Measurements from ENCODE around the gene VAT1L.

The VAT1L gene

GRCh38 chr16:77860953-77861352 is 72.6 kb downstream of the VAT1L start:
- TF ChIP-seq ZBTB7A (IDR thresholded peaks at IDR 0.05; ENCODE audit: low read depth) (no peak), USF1 (IDR thresholded peaks at IDR 0.05) (no peak), RAD21 (IDR thresholded peaks at IDR 0.05; ENCODE audit: low read depth) (no peak), EP300 (IDR thresholded peaks at IDR 0.05; ENCODE audit: borderline replicate concordance) (no peak), FOXM1 (IDR thresholded peaks at IDR 0.05; ENCODE audit: borderline replicate concordance, low read depth) (no peak), TEAD4 (IDR thresholded peaks at IDR 0.05) (no peak), MAX (IDR thresholded peaks at IDR 0.05) (no peak), EGR1 (IDR thresholded peaks at IDR 0.05) (no peak), TCF12 (IDR thresholded peaks at IDR 0.05; ENCODE audit: low read depth) (no peak), TAF1 (IDR thresholded peaks at IDR 0.05; ENCODE audit: low read depth) (no peak), REST (IDR thresholded peaks at IDR 0.05; ENCODE audit: low read depth) (no peak)

GRCh38 chr16:77863250-77863649 is 74.9 kb downstream of the VAT1L start:
- TF ChIP-seq TCF12 (IDR thresholded peaks at IDR 0.05; ENCODE audit: low read depth), result no peak
- TF ChIP-seq ZBTB7A (IDR thresholded peaks at IDR 0.05; ENCODE audit: low read depth), result no peak
- no peak for TF ChIP-seq MAX (IDR thresholded peaks at IDR 0.05)
- no peak for TF ChIP-seq EGR1 (IDR thresholded peaks at IDR 0.05)
- TF ChIP-seq USF1 (IDR thresholded peaks at IDR 0.05), result no peak
- TF ChIP-seq FOXM1 (IDR thresholded peaks at IDR 0.05; ENCODE audit: borderline replicate concordance, low read depth), result no peak
- no peak for TF ChIP-seq CEBPB (IDR thresholded peaks at IDR 0.05)
- no peak for TF ChIP-seq CREB1 (IDR thresholded peaks at IDR 0.05; ENCODE audit: low read depth)
- no peak for TF ChIP-seq REST (IDR thresholded peaks at IDR 0.05; ENCODE audit: low read depth)
- TF ChIP-seq EP300 (IDR thresholded peaks at IDR 0.05; ENCODE audit: borderline replicate concordance), result no peak
- TF ChIP-seq TAF1 (IDR thresholded peaks at IDR 0.05; ENCODE audit: low read depth), result no peak
- TF ChIP-seq TEAD4 (IDR thresholded peaks at IDR 0.05), result no peak
- TF ChIP-seq RAD21 (IDR thresholded peaks at IDR 0.05; ENCODE audit: low read depth), result no peak
- TF ChIP-seq YY1 (IDR thresholded peaks at IDR 0.05; ENCODE audit: low read depth), result no peak
- no peak for TF ChIP-seq NFIC (IDR thresholded peaks at IDR 0.05)

DNA sequence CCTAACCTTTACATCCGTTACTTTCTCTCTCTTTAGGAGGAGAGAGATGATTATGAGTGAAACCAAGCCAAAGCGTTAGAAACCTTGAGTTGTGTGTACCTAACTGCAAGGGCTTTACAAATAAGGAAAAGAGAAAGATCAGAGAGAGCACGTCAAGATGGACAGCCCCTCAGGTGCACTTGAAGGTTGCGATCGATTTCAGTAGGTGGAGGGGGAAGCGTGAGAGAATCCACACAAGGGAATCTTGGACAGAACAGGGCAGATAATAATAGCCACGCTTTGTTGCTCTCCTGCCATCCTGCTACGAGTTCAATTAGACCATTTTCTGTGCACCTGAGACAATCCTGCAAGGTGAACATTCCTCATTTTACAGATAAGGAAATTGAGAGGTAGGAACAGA is 78.4 kb downstream of the VAT1L start:
- TF ChIP-seq EP300 (IDR thresholded peaks at IDR 0.05; ENCODE audit: borderline replicate concordance) (no peak), ZBTB7A (IDR thresholded peaks at IDR 0.05; ENCODE audit: low read depth) (no peak), RAD21 (IDR thresholded peaks at IDR 0.05; ENCODE audit: low read depth) (no peak), YY1 (IDR thresholded peaks at IDR 0.05; ENCODE audit: low read depth) (no peak), TCF12 (IDR thresholded peaks at IDR 0.05; ENCODE audit: low read depth) (no peak), CEBPB (IDR thresholded peaks at IDR 0.05) (no peak), CREB1 (IDR thresholded peaks at IDR 0.05; ENCODE audit: low read depth) (no peak), FOXM1 (IDR thresholded peaks at IDR 0.05; ENCODE audit: borderline replicate concordance, low read depth) (no peak), USF1 (IDR thresholded peaks at IDR 0.05) (no peak), EGR1 (IDR thresholded peaks at IDR 0.05) (no peak), TEAD4 (IDR thresholded peaks at IDR 0.05) (no peak), TAF1 (IDR thresholded peaks at IDR 0.05; ENCODE audit: low read depth) (no peak), MAX (IDR thresholded peaks at IDR 0.05) (no peak), REST (IDR thresholded peaks at IDR 0.05; ENCODE audit: low read depth) (no peak)

DNA sequence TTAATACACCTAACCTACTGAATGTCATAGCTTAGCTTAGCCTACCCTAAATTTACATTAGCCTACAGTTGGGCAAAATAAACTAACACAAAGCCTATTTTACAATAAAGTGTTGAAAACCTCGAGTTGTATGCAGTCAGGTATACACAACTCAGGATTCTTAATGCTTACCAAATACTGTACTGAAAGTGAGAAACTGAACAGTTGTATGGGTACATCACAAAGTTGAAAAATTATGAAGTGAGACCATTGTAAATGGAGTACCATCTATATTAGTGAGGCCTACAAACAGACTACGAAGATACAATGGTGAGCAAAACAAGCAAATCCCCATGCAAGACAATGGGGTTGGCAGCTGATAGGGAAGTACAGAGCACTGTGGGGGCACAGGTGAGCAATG is 79.7 kb downstream of the VAT1L start:
- TF ChIP-seq NFIC (IDR thresholded peaks at IDR 0.05), result no peak
- no peak for TF ChIP-seq USF1 (IDR thresholded peaks at IDR 0.05)
